ENCODE data around the gene TLE2.
"Not testable (repeated sequence)": the region's sequence is repeated elsewhere in the genome, so short reads cannot be mapped to it uniquely, and the experiment has no call there.

TLE2 gene

GRCh38 chr19:2963631-2964030, 65.4 kb downstream of the TLE2 start:
- not testable (repeated sequence) for H3K27me3 ChIP-seq (ENCODE audit: control insufficient read depth in 5 of 5, insufficient read depth in 4 of 5, low read length in 5 of 5); H3K9me3 ChIP-seq (ENCODE audit: control insufficient read depth in 5 of 5, low read length in 5 of 5); H3K4me3 ChIP-seq (ENCODE audit: low read depth in 1 of 5, low read length in 5 of 5); H3K27ac ChIP-seq (ENCODE audit: low read depth, low read length); H3K9ac ChIP-seq (ENCODE audit: low read length in 5 of 5); H3K36me3 ChIP-seq (ENCODE audit: control insufficient read depth in 5 of 5, insufficient read depth in 5 of 5, low read length in 5 of 5)
- H3K4me1 ChIP-seq (ENCODE audit: control insufficient read depth in 5 of 5, insufficient read depth in 5 of 5, low read length in 5 of 5): peaks cover 0 to 10% (median 5%) of the 10 kb centered on the region in 5 donors

- Histone ChIP-seq H3K4me3 (ENCODE audit: low read depth in 1 of 5, low read length in 5 of 5) (no peak overlapping the region), H3K9me3 (ENCODE audit: control insufficient read depth in 5 of 5, low read length in 5 of 5) (no peaks in the 10 kb centered on the region), H3K9ac (ENCODE audit: low read length in 5 of 5) (no peak overlapping the region), H3K4me1 (ENCODE audit: control insufficient read depth in 5 of 5, insufficient read depth in 5 of 5, low read length in 5 of 5) (peaks cover 0 to 6% (median under 1%) of the 10 kb centered on the region in 5 donors), H3K36me3 (ENCODE audit: control insufficient read depth in 5 of 5, insufficient read depth in 5 of 5, low read length in 5 of 5) (no peaks in the 10 kb centered on the region), H3K27ac (ENCODE audit: low read depth, low read length) (no peak overlapping the region), H3K27me3 (ENCODE audit: control insufficient read depth in 5 of 5, insufficient read depth in 4 of 5, low read length in 5 of 5) (no peaks in the 10 kb centered on the region)
Observed at GRCh38 chr19:2963122-2963521, 66.0 kb downstream of the TLE2 start.

- Histone ChIP-seq H3K27ac (ENCODE audit: low read depth, low read length) (no peak overlapping the region), H3K27me3 (ENCODE audit: control insufficient read depth in 5 of 5, insufficient read depth in 4 of 5, low read length in 5 of 5) (no peaks in the 10 kb centered on the region), H3K4me3 (ENCODE audit: low read depth in 1 of 5, low read length in 5 of 5) (peak overlapping the region in 2 of 5 donors; percentile 31 to 64), H3K9ac (ENCODE audit: low read length in 5 of 5) (no peak overlapping the region), H3K36me3 (ENCODE audit: control insufficient read depth in 5 of 5, insufficient read depth in 5 of 5, low read length in 5 of 5) (no peaks in the 10 kb centered on the region), H3K9me3 (ENCODE audit: control insufficient read depth in 5 of 5, low read length in 5 of 5) (no peaks in the 10 kb centered on the region), H3K4me1 (ENCODE audit: control insufficient read depth in 5 of 5, insufficient read depth in 5 of 5, low read length in 5 of 5) (peaks cover 0 to 6% (median 0%) of the 10 kb centered on the region in 5 donors)
Observed at GRCh38 chr19:2962018-2962670, 66.9 kb downstream of the TLE2 start.

- Histone ChIP-seq H3K9ac (ENCODE audit: low read length in 5 of 5) (no peak overlapping the region), H3K4me1 (ENCODE audit: control insufficient read depth in 5 of 5, insufficient read depth in 5 of 5, low read length in 5 of 5) (peaks cover 0 to 6% (median 0%) of the 10 kb centered on the region in 5 donors), H3K27me3 (ENCODE audit: control insufficient read depth in 5 of 5, insufficient read depth in 4 of 5, low read length in 5 of 5) (no peaks in the 10 kb centered on the region), H3K36me3 (ENCODE audit: control insufficient read depth in 5 of 5, insufficient read depth in 5 of 5, low read length in 5 of 5) (no peaks in the 10 kb centered on the region), H3K4me3 (ENCODE audit: low read depth in 1 of 5, low read length in 5 of 5) (no peak overlapping the region), H3K27ac (ENCODE audit: low read depth, low read length) (no peak overlapping the region), H3K9me3 (ENCODE audit: control insufficient read depth in 5 of 5, low read length in 5 of 5) (no peaks in the 10 kb centered on the region)
Observed at GRCh38 chr19:2960120-2960519, 69.0 kb downstream of the TLE2 start.

- no peaks in the 10 kb centered on the region for H3K36me3 ChIP-seq (ENCODE audit: control insufficient read depth in 5 of 5, insufficient read depth in 5 of 5, low read length in 5 of 5)
- H3K9ac ChIP-seq (ENCODE audit: low read length in 5 of 5): no peak overlapping the region
- no peaks in the 10 kb centered on the region for H3K9me3 ChIP-seq (ENCODE audit: control insufficient read depth in 5 of 5, low read length in 5 of 5)
- no peak overlapping the region for H3K4me3 ChIP-seq (ENCODE audit: low read depth in 1 of 5, low read length in 5 of 5)
- H3K4me1 ChIP-seq (ENCODE audit: control insufficient read depth in 5 of 5, insufficient read depth in 5 of 5, low read length in 5 of 5): peaks cover 0 to 10% (median 5%) of the 10 kb centered on the region in 5 donors
- H3K27ac ChIP-seq (ENCODE audit: low read depth, low read length): no peak overlapping the region
- H3K27me3 ChIP-seq (ENCODE audit: control insufficient read depth in 5 of 5, insufficient read depth in 4 of 5, low read length in 5 of 5): no peaks in the 10 kb centered on the region
Observed at GRCh38 chr19:2957160-2957559, 71.9 kb downstream of the TLE2 start.

GRCh38 chr19:2952953-2953481, 76.1 kb downstream of the TLE2 start:
- Histone ChIP-seq H3K4me3 (ENCODE audit: low read depth in 1 of 5, low read length in 5 of 5) (peak overlapping the region in 3 of 5 donors; percentile 23 to 37 (median 33)), H3K27ac (ENCODE audit: low read depth, low read length) (no peak overlapping the region), H3K9ac (ENCODE audit: low read length in 5 of 5) (no peak overlapping the region)

GRCh38 chr19:2950286-2951124, 78.6 kb downstream of the TLE2 start:
- Histone ChIP-seq H3K9me3 (ENCODE audit: control insufficient read depth in 5 of 5, low read length in 5 of 5) (no peaks in the 10 kb centered on the region), H3K27me3 (ENCODE audit: control insufficient read depth in 5 of 5, insufficient read depth in 4 of 5, low read length in 5 of 5) (no peaks in the 10 kb centered on the region), H3K4me3 (ENCODE audit: low read depth in 1 of 5, low read length in 5 of 5) (peak overlapping the region; percentile 89 to 98 (median 96)), H3K27ac (ENCODE audit: low read depth, low read length) (peak overlapping the region; percentile 94), H3K4me1 (ENCODE audit: control insufficient read depth in 5 of 5, insufficient read depth in 5 of 5, low read length in 5 of 5) (peaks cover 6 to 29% (median 22%) of the 10 kb centered on the region in 5 donors), H3K36me3 (ENCODE audit: control insufficient read depth in 5 of 5, insufficient read depth in 5 of 5, low read length in 5 of 5) (no peaks in the 10 kb centered on the region), H3K9ac (ENCODE audit: low read length in 5 of 5) (peak overlapping the region; percentile 80 to 98 (median 96))

More at GRCh38 chr19:2952953-2953481, 76.1 kb downstream of the TLE2 start:
- peaks cover 6 to 21% (median 16%) of the 10 kb centered on the region in 5 donors for H3K4me1 ChIP-seq (ENCODE audit: control insufficient read depth in 5 of 5, insufficient read depth in 5 of 5, low read length in 5 of 5)
- no peaks in the 10 kb centered on the region for H3K9me3 ChIP-seq (ENCODE audit: control insufficient read depth in 5 of 5, low read length in 5 of 5)
- no peaks in the 10 kb centered on the region for H3K27me3 ChIP-seq (ENCODE audit: control insufficient read depth in 5 of 5, insufficient read depth in 4 of 5, low read length in 5 of 5)
- no peaks in the 10 kb centered on the region for H3K36me3 ChIP-seq (ENCODE audit: control insufficient read depth in 5 of 5, insufficient read depth in 5 of 5, low read length in 5 of 5)

GRCh38 chr19:2949939-2950285, 79.2 kb downstream of the TLE2 start:
- no peaks in the 10 kb centered on the region for H3K9me3 ChIP-seq (ENCODE audit: control insufficient read depth in 5 of 5, low read length in 5 of 5)
- no peaks in the 10 kb centered on the region for H3K27me3 ChIP-seq (ENCODE audit: control insufficient read depth in 5 of 5, insufficient read depth in 4 of 5, low read length in 5 of 5)
- H3K4me3 ChIP-seq (ENCODE audit: low read depth in 1 of 5, low read length in 5 of 5): peak overlapping the region; percentile 89 to 98 (median 96)
- H3K9ac ChIP-seq (ENCODE audit: low read length in 5 of 5): peak overlapping the region; percentile 80 to 98 (median 96)
- H3K36me3 ChIP-seq (ENCODE audit: control insufficient read depth in 5 of 5, insufficient read depth in 5 of 5, low read length in 5 of 5): no peaks in the 10 kb centered on the region
- H3K27ac ChIP-seq (ENCODE audit: low read depth, low read length): peak overlapping the region; percentile 94
- H3K4me1 ChIP-seq (ENCODE audit: control insufficient read depth in 5 of 5, insufficient read depth in 5 of 5, low read length in 5 of 5): peaks cover 6 to 30% (median 28%) of the 10 kb centered on the region in 5 donors
